ENCODE results near the gene MARK3.

DNA sequence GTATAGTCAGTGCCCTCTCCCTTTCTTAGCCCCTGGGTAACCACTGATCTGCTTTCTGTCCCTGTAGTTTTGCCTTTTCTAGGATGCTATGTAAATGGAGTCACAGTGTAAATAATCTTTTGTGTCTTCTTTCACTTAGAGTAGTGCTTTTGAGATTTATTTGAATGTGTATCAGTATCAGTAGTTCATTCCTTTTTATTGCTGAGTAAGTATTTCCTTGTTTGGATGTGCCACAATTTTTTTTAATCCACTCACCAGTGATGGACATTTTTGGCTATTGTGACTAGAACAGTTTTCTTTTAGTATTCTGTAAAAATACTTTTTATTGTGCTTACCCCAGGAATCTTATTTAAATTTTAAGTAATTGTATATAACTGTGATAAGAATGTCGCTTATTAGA, 3.4 kb downstream of the MARK3 start:
- TF ChIP-seq NFYA (IDR thresholded peaks at IDR 0.05; ENCODE audit: borderline replicate concordance, low read depth, low read length) (no peak), ETV6 (conservative IDR thresholded peaks at IDR 0.05 in 1 of 2, IDR thresholded peaks at IDR 0.05 in 1 of 2; ENCODE audit: borderline replicate concordance in 1 of 2, low read depth in 1 of 2) (no peak), JUND (IDR thresholded peaks at IDR 0.05; ENCODE audit: low read depth, low read length) (no peak), ZNF274 (IDR thresholded peaks at IDR 0.05; ENCODE audit: insufficient read depth, insufficient read length) (no peak), ZNF207 (IDR thresholded peaks at IDR 0.05; ENCODE audit: borderline replicate concordance) (no peak), BHLHE40 (IDR thresholded peaks at IDR 0.05; ENCODE audit: borderline replicate concordance in 1 of 2, low read depth in 2 of 2, low read length in 1 of 2) (no peak), SP1 (IDR thresholded peaks at IDR 0.05; ENCODE audit: low read depth, low read length) (no peak)

Measured in GM12878 (cell line).